Raji (cell line): Measurements from ENCODE around the gene TEX47.

Experiments used
- POLR2A ChIP-seq: IDR thresholded peaks from 2 replicates; pipeline ENCODE4 v1.6.1; 2011; ENCODE audit warnings: low read depth, low read length, control low read depth; ENCODE audit not compliant: insufficient read depth

The TEX47 gene

GRCh38 chr7:88760136-88760515 is 35.4 kb downstream of the TEX47 start:
- TF ChIP-seq POLR2A: no peak

GRCh38 chr7:88759230-88760135 is 36.1 kb downstream of the TEX47 start, which contains the start of gene ZNF804B:
Gene ZNF804B, plus strand, starts transcription at chr7:88759700. Its CDS starts 277 bp downstream, at chr7:88759977.
- no peak for TF ChIP-seq POLR2A

- TF ChIP-seq POLR2A: no peak
These were observed 36.9 kb downstream of the TEX47 start for GRCh38 chr7:88758381-88759229.

- TF ChIP-seq POLR2A: no peak
These were observed 38.2 kb downstream of the TEX47 start for GRCh38 chr7:88757371-88757770.

GRCh38 chr7:88756802-88757201 is 38.7 kb downstream of the TEX47 start:
- no peak for TF ChIP-seq POLR2A

- TF ChIP-seq POLR2A: no peak
These were observed 49.4 kb downstream of the TEX47 start for GRCh38 chr7:88746126-88746525.
